Measurements from ENCODE around the gene GSE1. TPM values are rescaled to one million over a fixed set of nuclear protein-coding genes. Genes with fewer than 3 reads are reported as not detected.

Gene GSE1
- polyA plus RNA-seq, 3 donors: 20.2 to 85.3 (median 55.9) TPM

DNA sequence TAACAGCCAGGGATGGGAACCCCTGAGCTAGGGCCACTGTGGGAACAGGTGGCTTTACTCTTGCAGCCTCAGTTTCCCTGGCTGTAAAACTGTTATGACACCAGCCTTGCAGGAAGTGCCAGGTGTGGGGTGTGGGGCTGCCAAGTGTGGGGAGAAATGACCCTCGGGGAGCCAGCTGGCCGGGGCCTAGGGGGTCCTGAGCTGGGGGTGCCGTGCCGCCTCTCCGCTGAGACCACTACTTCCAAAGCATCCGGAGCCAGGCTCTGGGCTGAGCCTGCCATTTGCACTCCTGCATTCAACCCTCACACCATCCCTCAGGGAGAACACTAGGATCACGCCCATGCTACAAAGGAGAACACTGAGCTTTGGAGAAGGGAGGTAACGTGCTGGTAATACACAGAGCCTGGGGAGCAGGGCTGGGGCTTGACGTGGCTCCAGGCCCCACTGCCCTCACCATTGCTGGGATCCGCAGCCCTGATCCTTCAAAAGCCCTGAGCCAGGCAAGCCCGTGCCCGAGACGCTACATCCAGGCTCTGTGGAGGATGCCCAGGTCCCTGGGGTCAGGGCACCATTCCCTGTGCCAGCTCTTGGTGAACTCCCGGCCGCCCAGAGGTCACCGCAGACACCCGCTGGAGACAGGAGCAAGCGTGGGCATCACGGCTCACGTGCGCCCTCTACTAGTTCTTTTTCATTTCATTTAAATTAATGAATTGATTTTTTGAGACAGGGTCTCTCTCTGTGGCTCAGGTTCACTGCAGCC, 104.5 kb downstream of the GSE1 start:
- H3K27ac ChIP-seq (ENCODE audit: low read depth, low read length): no peak overlapping the region
- 40 to 43% (median 41%) methylated on average over 21 of the region's 21 CpGs for WGBS, 3 donors

DNA sequence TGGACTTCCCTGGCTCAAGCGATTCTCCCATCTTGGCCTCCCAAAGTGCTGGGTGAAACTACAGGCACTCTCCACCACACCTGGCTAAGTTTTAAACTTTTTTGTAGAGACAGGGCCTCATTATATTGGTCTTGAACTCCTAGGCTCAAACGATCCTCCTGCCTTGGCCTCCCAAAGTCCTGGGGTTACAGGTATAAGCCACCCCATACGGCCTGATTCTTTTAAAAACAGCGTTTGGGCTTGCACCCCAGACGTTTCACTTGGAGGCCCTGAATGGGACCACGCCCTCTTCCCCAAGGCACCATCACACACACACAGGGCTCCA, 105.0 kb downstream of the GSE1 start:
- WGBS, 3 donors: 40 to 46% (median 41%) methylated on average over 6 of the region's 6 CpGs

GRCh38 chr16:85718682-85719081, 105.6 kb downstream of the GSE1 start:
- H3K27ac ChIP-seq (ENCODE audit: low read depth, low read length): no peak overlapping the region
- 33 to 50% (median 45%) methylated on average over 11 of the region's 11 CpGs for WGBS, 3 donors

More for the DNA sequence above, 105.0 kb downstream of the GSE1 start:
- H3K27ac ChIP-seq (ENCODE audit: low read depth, low read length): no peak overlapping the region

DNA sequence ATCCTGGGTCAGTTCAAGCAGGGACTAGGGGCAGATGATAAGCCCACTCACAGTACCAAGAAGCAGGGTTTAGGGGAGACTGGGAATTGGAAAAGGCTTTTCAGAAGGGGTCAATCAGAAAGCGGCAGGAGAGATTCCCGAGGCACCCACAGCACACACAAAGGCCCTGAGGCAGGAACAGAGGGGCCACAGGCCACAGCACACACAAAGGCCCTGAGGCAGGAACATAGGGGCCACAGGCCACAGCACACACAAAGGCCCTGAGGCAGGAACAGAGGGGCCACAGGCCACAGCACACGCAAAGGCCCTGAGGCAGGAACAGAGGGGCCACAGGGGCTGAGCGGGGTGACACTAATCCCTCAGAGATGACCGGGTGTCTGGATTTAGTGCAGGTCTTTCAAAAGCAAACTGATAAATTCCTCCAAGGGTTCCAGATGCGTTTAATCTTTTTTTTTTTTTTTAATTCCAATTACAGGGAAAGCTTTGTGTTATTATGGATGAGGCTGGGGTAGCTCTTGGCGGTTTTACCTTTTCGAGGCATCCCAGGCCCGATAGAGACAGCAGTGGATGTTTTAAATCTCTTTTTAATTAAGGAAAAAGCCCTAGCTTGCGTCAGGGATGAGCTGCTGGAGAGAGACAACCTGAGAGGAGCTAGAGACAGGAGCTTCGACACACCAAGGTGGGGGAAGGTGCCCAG, 106.6 kb downstream of the GSE1 start:
- 84 to 91% (median 86%) methylated on average over 11 of the region's 11 CpGs for WGBS, 3 donors
- H3K27ac ChIP-seq (ENCODE audit: low read depth, low read length): no peak overlapping the region

DNA sequence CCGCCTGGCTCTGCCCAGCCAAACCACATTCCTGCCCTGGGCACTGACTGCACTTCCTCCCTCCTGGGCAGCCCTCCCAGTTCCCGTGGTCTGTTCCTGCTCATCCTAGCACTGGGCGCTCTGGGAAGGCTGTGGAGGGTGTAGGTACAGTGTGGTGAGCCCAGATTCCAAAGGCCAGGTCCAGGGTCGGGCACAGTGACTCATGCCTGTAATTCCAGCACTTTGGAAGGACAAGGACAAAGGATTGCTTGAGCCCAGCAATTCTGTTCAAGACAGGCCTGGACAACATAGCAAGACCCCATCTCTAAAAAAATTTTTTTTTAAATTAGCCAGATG, 107.1 kb downstream of the GSE1 start:
- no peak overlapping the region for H3K27ac ChIP-seq (ENCODE audit: low read depth, low read length)
- WGBS, 3 donors: 71 to 85% (median 73%) methylated on average over 4 of the region's 4 CpGs

GRCh38 chr16:85722128-85722893, 109.2 kb downstream of the GSE1 start:
- 90 to 94% (median 94%) methylated on average over 20 of the region's 20 CpGs for WGBS, 3 donors
- H3K27ac ChIP-seq (ENCODE audit: low read depth, low read length): no peak overlapping the region

GRCh38 chr16:85724126-85724879, 111.2 kb downstream of the GSE1 start:
- 86 to 90% (median 86%) methylated on average over 20 of the region's 20 CpGs for WGBS, 3 donors
- no peak overlapping the region for H3K27ac ChIP-seq (ENCODE audit: low read depth, low read length)

DNA sequence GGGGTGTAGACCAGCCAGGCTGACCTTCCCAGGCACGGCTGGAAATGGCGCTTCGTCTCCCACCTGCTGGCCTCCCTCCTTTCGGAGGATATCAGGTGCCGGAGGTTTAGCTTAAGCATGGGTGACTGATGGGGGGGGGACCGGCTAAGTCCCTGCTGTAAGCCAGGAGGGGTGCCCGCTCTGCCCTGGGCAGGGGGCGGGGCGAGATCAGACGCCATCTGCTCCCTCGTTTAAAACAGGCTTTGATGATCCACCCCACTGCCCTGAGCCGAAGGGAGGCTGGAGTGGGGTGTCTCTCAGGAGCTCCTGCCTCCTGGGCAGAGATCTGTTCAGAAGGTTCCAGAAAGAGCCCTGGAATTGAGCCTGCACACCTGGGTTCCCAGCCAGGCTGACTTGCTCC, 111.8 kb downstream of the GSE1 start:
- 92 to 95% (median 94%) methylated on average over 12 of the region's 12 CpGs for WGBS, 3 donors
- H3K27ac ChIP-seq (ENCODE audit: low read depth, low read length): no peak overlapping the region

Other genes with a start within 250 kb of the GSE1 start
- 1 to 10 TPM in 1 of 3 donors, under 1 TPM in 2; 0.22 to 1.1 (median 0.62) TPM for gene GINS2, start 75.6 kb downstream of the GSE1 start, polyA plus RNA-seq
- 1 to 10 TPM in 2 of 3 donors, under 1 TPM in 1; 0.54 to 5.1 (median 4.2) TPM for gene C16orf74, start 137.8 kb downstream of the GSE1 start, polyA plus RNA-seq
- 10 to 100 TPM in 2 of 3 donors, 1 to 10 TPM in 1; 9.0 to 17.1 (median 10.8) TPM for gene EMC8, start 186.2 kb downstream of the GSE1 start, polyA plus RNA-seq
- 1,000 to 10,000 TPM in 2 of 3 donors, 100 to 1,000 TPM in 1; 533 to 1,232 (median 1,054) TPM for gene COX4I1, start 186.4 kb downstream of the GSE1 start, polyA plus RNA-seq

Measured in adipose tissue (tissue), 3 donors.